Tibial nerve (tissue), 4 donors: ENCODE measurements around the gene PTPRE. TPM values are rescaled to one million over a fixed set of nuclear protein-coding genes. Genes with fewer than 3 reads are reported as not detected.

Experiments
- DNase-seq, 2 donors: peaks; one replicate each; pipeline ENCODE4 v3.0.0-alpha.2; 2019; ENCODE audit warnings: low spot score in 2 of 2
- H3K27ac ChIP-seq, 4 donors: fragments of 200-600 bp; sonication (generic) in 3 of 4; one replicate each; pipeline ENCODE4 v1.5.1; 2017 to 2019; ENCODE audit warnings: mild to moderate bottlenecking in 1 of 4
- H3K27me3 ChIP-seq, 2 donors: fragments of 200-600 bp; sonication (generic) in 1 of 2; one replicate each; pipeline versions ENCODE4 v1.5.1 to v1.6.0; 2017 to 2019
- H3K36me3 ChIP-seq, 3 donors: fragments of 200-600 bp; sonication (generic); one replicate each; pipeline ENCODE4 v1.5.1; 2018 to 2019
- H3K4me1 ChIP-seq, 4 donors: fragments of 200-600 bp; sonication (generic) in 3 of 4; one replicate each; pipeline ENCODE4 v1.5.1; 2017 to 2019
- H3K4me3 ChIP-seq, 4 donors: fragments of 200-600 bp; sonication (generic) in 3 of 4; one replicate each; pipeline ENCODE4 v1.5.1; 2017 to 2019; ENCODE audit warnings: mild to moderate bottlenecking in 1 of 4, moderate library complexity in 1 of 4
- H3K9me3 ChIP-seq, 4 donors: fragments of 200-600 bp; sonication (generic) in 3 of 4; one replicate each; pipeline ENCODE4 v1.5.1; 2017 to 2019
- CTCF ChIP-seq, 5 experiments: fragments of 200-600 bp in 3 of 5; fragments of 450-650 bp in 2 of 5; sonication (generic) in 3 of 5; IDR thresholded peaks; one replicate each; pipeline ENCODE4 v1.5.1; 2016 to 2019; ENCODE audit warnings: antibody characterized with exemption in 5 of 5, mild to moderate bottlenecking in 3 of 5, moderate library complexity in 2 of 5
- EP300 ChIP-seq, 2 donors: sonication (generic); formaldehyde crosslinking; IDR thresholded peaks; one replicate each; pipeline ENCODE4 v1.6.1; 2017; ENCODE audit warnings: antibody characterized with exemption in 2 of 2, mild to moderate bottlenecking in 1 of 2
- POLR2A ChIP-seq, 2 donors: fragments of 450-650 bp; IDR thresholded peaks; one replicate each; pipeline ENCODE4 v1.6.1; 2017; ENCODE audit warnings: antibody characterized with exemption in 2 of 2, mild to moderate bottlenecking in 2 of 2, moderate library complexity in 2 of 2
- WGBS, 2 donors: methylation state at CpG; one replicate each; pipeline ENCODE4 v1.1.5; 2018; 5-methylcytosine and 5-hydroxymethylcytosine counted together
- total RNA-seq, 4 donors: library from RNA; depleted of rRNA; stranded (reverse); fragments of >200 nt; gene quantifications; one replicate each; pipeline ENCODE4 v1.1.0, GENCODE V29; 2016

PTPRE gene
- total RNA-seq, 4 donors from 2014 or later: 19.0 to 38.1 (median 25.8) TPM

DNA sequence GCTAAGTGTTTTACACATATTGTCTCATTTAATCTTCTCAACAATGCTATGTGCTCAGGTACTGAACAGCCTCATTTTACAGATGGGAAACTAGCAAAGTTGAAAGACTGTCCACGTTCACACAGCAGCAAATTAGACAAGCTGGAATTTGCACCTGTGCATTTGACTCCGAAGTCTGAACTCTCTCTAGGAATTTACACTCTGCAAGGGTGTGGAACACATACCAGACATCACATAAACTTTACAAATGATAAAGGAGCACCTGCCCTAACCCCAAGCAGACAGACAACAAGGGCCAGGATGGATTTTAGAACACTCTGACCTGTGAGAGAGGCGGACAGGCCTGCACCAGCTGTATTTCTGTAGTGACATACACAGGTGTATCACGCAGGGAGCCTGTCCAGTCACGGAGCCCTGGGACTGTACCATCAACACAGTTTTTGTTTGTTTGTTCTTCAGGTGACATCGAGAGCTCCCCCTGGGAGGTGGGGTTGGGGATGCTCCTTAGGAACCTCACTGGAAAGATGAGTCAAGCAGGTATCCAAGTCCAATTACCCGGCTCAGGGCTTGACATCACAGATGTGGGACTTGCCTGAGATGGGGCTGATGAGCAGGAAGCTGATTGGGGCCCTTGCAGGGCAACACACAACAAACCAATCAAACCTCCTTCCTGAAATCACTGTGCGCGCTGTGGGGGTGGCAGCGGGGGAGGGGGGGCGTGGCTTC, 188.3 kb downstream of the PTPRE start:
- WGBS, 2 donors: 79 to 85% methylated on average over 11 of the region's 11 CpGs
- H3K27me3 ChIP-seq: no peaks in the 10 kb centered on the region
- no peaks in the 10 kb centered on the region for H3K9me3 ChIP-seq
- H3K4me3 ChIP-seq: no peak overlapping the region
- TF ChIP-seq CTCF (IDR thresholded peaks at IDR 0.05): no peak
- no peak for TF ChIP-seq POLR2A (IDR thresholded peaks at IDR 0.05)
- no peak for TF ChIP-seq EP300 (IDR thresholded peaks at IDR 0.05)
- H3K36me3 ChIP-seq: no peaks in the 10 kb centered on the region
- DNase-seq: no peak
- no peak overlapping the region for H3K27ac ChIP-seq
- H3K4me1 ChIP-seq: no peaks in the 10 kb centered on the region

GRCh38 chr10:128095753-128096469, 189.0 kb downstream of the PTPRE start:
- Histone ChIP-seq H3K36me3 (no peaks in the 10 kb centered on the region), H3K27ac (no peak overlapping the region), H3K9me3 (no peaks in the 10 kb centered on the region), H3K4me3 (no peak overlapping the region), H3K27me3 (no peaks in the 10 kb centered on the region), H3K4me1 (no peaks in the 10 kb centered on the region)
- TF ChIP-seq CTCF (IDR thresholded peaks at IDR 0.05) (no peak), POLR2A (IDR thresholded peaks at IDR 0.05) (no peak), EP300 (IDR thresholded peaks at IDR 0.05) (no peak)
- 95 to 96% methylated on average over 11 of the region's 11 CpGs for WGBS, 2 donors
- no peak for DNase-seq

DNA sequence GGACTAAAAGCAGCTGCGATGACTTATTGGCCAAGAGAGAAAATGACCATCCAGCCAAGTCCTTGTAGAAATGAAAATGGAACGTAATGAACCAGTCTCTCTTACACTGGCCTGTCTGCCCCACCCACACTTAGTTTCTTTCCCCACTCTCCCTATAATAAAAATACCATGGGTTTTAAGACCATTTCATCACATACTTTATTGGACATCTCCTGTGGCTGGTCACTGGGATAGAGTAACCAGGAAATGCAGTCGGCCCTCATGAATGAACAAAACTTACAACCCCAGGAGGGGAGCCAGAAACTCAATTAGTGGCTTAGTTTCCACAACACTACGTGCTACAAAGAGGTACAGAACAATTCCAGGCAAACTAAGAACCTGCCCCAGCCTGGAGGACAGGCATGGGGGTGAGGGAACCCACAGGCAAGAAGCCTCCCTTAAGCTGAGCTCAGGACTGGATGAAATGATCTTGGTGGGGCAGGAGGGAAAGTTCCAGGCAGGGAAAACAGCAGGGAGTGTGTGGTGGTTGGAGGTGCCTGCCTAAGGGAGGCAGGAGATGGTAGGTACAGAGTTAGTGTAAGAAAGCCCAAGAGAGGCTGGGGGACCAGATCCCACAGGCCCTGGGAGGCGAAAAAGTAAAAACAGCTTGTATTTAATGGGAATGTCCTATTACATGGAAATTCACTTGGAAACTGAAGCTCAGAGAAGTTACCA, 189.7 kb downstream of the PTPRE start:
- no peak for TF ChIP-seq EP300 (IDR thresholded peaks at IDR 0.05)
- WGBS, 2 donors: 77 to 86% methylated on average over 5 of the region's 5 CpGs
- no peaks in the 10 kb centered on the region for H3K9me3 ChIP-seq
- H3K4me3 ChIP-seq: no peak overlapping the region
- no peaks in the 10 kb centered on the region for H3K36me3 ChIP-seq
- H3K27ac ChIP-seq: no peak overlapping the region
- no peaks in the 10 kb centered on the region for H3K27me3 ChIP-seq
- DNase-seq: no peak
- H3K4me1 ChIP-seq: no peaks in the 10 kb centered on the region

GRCh38 chr10:128097783-128098182, 190.9 kb downstream of the PTPRE start:
- 63 to 71% methylated on average over 8 of the region's 8 CpGs for WGBS, 2 donors
- no peak for DNase-seq
- Histone ChIP-seq H3K27me3 (no peaks in the 10 kb centered on the region), H3K27ac (no peak overlapping the region), H3K4me3 (no peak overlapping the region), H3K36me3 (no peaks in the 10 kb centered on the region), H3K4me1 (no peaks in the 10 kb centered on the region), H3K9me3 (no peaks in the 10 kb centered on the region)
- TF ChIP-seq POLR2A (IDR thresholded peaks at IDR 0.05) (no peak), CTCF (IDR thresholded peaks at IDR 0.05) (no peak), EP300 (IDR thresholded peaks at IDR 0.05) (no peak)

DNA sequence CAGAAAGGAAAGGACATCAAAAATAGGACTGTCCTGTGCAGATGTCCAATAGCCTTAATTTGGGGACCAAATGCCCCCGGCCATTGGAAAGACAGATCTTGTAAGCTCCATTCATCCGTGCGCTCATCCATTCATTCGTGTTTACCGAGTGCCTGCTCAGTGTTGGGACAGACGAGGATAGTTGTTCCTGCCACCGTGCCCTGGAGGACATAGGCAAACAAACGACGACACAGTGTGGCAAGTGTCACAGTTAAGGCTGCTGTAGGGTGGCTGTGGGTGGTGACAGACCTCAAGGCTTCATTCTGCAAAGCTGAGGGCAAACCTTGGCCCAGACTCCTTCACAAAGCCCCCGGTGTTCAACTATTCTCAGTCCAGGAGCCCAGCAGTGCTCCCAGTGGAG, 191.7 kb downstream of the PTPRE start:
- Histone ChIP-seq H3K9me3 (no peaks in the 10 kb centered on the region), H3K27ac (no peak overlapping the region), H3K4me1 (no peaks in the 10 kb centered on the region), H3K4me3 (no peak overlapping the region), H3K27me3 (no peaks in the 10 kb centered on the region), H3K36me3 (no peaks in the 10 kb centered on the region)
- no peak for TF ChIP-seq CTCF (IDR thresholded peaks at IDR 0.05)
- no peak for TF ChIP-seq POLR2A (IDR thresholded peaks at IDR 0.05)
- TF ChIP-seq EP300 (IDR thresholded peaks at IDR 0.05): no peak
- 67 to 72% methylated on average over 10 of the region's 10 CpGs for WGBS, 2 donors
- DNase-seq: no peak
